Thymus (tissue), 11 donors: ENCODE data around the gene TSPOAP1. TPM values are rescaled to one million over a fixed set of nuclear protein-coding genes. Genes with fewer than 3 reads are reported as not detected.

ENCODE experiments used
- DNase-seq, 9 donors: peaks; one replicate each; pipeline ENCODE4 v3.0.0-alpha.2; 2013; ENCODE audit warnings: low spot score in 9 of 9, low read depth in 6 of 9, missing footprints in 1 of 9
- H3K27ac ChIP-seq, 2 donors: one replicate each; pipeline ENCODE4 v1.5.1; 2013; ENCODE audit warnings: control low read depth in 1 of 2, low read depth in 1 of 2, low read length in 1 of 2, mild to moderate bottlenecking in 1 of 2, moderate library complexity in 1 of 2
- H3K27me3 ChIP-seq, 2 donors: one replicate each; pipeline ENCODE4 v1.5.1; 2013; ENCODE audit warnings: low read length in 1 of 2; ENCODE audit not compliant: control insufficient read depth in 2 of 2, insufficient read depth in 1 of 2
- H3K36me3 ChIP-seq, 2 donors: one replicate each; pipeline ENCODE4 v1.5.1; 2013; ENCODE audit warnings: low read length in 1 of 2, mild to moderate bottlenecking in 1 of 2, moderate library complexity in 1 of 2; ENCODE audit not compliant: control insufficient read depth in 2 of 2, insufficient read depth in 2 of 2
- H3K4me1 ChIP-seq, 2 donors: one replicate each; pipeline ENCODE4 v1.5.1; 2013; ENCODE audit warnings: low read length in 2 of 2; ENCODE audit not compliant: control insufficient read depth in 2 of 2, insufficient read depth in 2 of 2
- H3K4me3 ChIP-seq, 2 donors: one replicate each; pipeline ENCODE4 v1.5.1; 2013; ENCODE audit warnings: low read length in 2 of 2, control low read depth in 1 of 2, mild to moderate bottlenecking in 1 of 2
- H3K9me3 ChIP-seq, 2 donors: one replicate each; pipeline ENCODE4 v1.5.1; 2013; ENCODE audit warnings: low read length in 1 of 2, mild to moderate bottlenecking in 1 of 2; ENCODE audit not compliant: control insufficient read depth in 2 of 2, insufficient read depth in 1 of 2
- WGBS: extraction: QIAGEN DNeasy Blood & Tissue Kit; methylation state at CpG from one replicate; pipeline ENCODE4 v1.1.7; 2013; 5-methylcytosine and 5-hydroxymethylcytosine counted together
- polyA plus RNA-seq: library from polyadenylated mRNA; stranded (reverse); fragments of 200-250 nt; gene quantifications from one replicate; pipeline ENCODE4 v1.2.3, GENCODE V29; 2013
- total RNA-seq: library from RNA; stranded (reverse); fragments of 120-200 nt; gene quantifications from one replicate; pipeline ENCODE4 v1.2.4, GENCODE V29; 2013
- donor health status: healthy.

TSPOAP1 gene
- total and polyA plus RNA-seq, 2 donors = 12.1 to 45.2 TPM

DNA sequence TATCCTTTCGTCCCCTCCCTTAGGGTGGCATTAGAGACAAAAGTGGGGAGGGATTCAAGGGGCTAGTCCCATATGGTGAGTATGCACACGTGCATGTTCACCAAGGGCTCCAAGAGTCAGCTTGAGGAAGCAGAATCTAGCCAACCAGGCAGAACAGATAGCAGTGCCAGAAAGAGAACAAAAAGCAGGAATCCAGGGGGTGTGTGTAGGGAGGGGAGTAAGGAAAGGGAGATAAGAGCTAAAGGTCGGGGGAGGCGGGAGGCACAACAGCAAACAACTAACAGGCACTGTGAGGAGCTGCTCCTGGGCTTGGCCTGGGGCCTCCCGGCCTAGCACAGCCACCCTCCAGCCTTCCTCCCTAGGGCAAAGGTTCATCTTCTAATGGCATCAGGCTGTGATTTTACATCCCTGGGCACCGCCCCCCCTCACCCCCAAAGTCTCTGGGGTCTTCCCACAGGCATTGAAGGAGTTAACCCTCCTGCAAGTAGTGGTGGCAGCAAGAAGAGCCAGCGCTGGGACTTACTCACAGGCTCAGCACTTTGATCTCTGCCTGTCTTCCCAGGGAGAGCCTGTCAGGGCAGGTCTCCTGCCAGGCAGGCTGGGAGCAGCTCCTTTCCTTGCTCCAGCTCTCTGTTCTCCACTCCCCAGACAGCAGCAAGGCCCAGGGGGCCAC lies 35.8 kb upstream of the TSPOAP1 start:
- H3K36me3 ChIP-seq = peaks cover 0 to 3% of the 10 kb centered on the region in 2 donors
- DNase-seq = no peak
- no peak overlapping the region for H3K4me3 ChIP-seq
- no peak overlapping the region for H3K27ac ChIP-seq
- H3K9me3 ChIP-seq = no peaks in the 10 kb centered on the region
- peaks cover 11 to 40% of the 10 kb centered on the region in 2 donors for H3K4me1 ChIP-seq
- WGBS = 91% methylated on average over 7 of the region's 7 CpGs
- no peaks in the 10 kb centered on the region for H3K27me3 ChIP-seq

DNA sequence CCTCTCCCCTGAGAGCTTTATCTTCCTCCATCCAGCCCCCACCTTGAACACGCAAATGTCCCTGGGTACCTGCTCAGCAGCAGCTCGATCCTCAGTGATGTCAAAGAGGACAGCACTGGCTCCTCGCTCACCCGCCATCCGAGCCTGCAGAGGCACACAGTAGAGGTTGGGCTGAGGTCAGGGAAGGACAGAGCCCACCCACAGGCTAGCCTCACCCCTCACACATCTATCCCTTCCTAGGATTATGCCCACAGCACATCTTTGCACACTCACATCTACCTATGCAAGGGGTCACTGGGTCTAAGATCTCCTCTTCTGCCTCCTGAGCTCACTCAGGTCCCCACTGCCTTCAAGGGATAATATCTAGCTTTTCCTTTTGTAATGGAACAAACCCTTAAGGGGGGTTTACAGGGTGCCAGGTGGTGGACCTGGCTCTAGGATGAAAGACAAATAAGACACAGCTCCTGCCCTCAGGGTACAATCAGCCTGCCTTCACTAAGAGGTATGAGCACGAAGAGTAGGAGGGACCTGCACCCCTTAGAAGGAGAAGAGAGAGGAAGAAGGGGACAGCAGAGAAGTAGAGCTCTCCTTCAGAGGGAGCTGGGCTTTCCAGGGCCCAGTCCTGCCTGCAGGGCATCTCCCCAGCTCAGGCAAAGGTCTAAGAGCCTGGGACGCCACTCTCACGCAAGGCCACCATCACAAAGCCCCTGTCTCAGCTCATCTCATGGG lies 35.0 kb upstream of the TSPOAP1 start:
- peaks cover 11 to 32% of the 10 kb centered on the region in 2 donors for H3K4me1 ChIP-seq
- WGBS = 98% methylated on average over 8 of the region's 8 CpGs
- no peaks in the 10 kb centered on the region for H3K9me3 ChIP-seq
- no peak overlapping the region for H3K27ac ChIP-seq
- DNase-seq = no peak
- H3K36me3 ChIP-seq = peaks cover 0 to 3% of the 10 kb centered on the region in 2 donors
- H3K27me3 ChIP-seq = no peaks in the 10 kb centered on the region
- no peak overlapping the region for H3K4me3 ChIP-seq

DNA sequence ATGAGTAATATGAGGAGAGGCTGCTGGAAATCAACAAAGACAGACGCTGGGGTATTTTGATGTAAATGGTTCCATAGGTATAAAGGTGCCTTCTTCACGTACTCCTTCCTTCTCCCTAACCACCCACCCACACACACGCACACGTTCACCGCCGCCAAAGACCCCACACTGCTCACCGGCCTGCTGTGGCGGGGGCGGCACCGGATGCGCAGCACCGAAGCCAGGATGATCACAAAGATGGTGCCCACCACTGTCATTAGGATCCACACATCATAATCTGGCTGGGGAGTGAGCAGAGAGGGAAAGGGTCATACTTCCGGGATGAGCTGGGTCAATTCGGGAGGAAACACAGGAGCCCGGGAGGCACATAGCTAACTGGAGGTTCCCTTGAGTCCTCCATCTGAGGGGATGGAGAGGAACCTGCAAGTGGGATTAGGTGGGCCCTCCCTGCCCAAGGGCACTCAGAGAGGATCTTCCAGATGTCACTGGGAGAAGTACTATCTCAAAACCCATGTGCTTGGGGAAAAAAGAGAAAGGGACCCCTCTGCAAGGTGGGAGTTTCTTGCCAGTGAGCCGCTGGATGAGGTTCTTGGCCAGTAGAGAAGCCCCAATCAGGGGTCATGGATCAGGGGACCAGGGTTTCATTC lies 33.9 kb upstream of the TSPOAP1 start:
- no peak for DNase-seq
- 98% methylated on average over 16 of the region's 16 CpGs for WGBS

DNA sequence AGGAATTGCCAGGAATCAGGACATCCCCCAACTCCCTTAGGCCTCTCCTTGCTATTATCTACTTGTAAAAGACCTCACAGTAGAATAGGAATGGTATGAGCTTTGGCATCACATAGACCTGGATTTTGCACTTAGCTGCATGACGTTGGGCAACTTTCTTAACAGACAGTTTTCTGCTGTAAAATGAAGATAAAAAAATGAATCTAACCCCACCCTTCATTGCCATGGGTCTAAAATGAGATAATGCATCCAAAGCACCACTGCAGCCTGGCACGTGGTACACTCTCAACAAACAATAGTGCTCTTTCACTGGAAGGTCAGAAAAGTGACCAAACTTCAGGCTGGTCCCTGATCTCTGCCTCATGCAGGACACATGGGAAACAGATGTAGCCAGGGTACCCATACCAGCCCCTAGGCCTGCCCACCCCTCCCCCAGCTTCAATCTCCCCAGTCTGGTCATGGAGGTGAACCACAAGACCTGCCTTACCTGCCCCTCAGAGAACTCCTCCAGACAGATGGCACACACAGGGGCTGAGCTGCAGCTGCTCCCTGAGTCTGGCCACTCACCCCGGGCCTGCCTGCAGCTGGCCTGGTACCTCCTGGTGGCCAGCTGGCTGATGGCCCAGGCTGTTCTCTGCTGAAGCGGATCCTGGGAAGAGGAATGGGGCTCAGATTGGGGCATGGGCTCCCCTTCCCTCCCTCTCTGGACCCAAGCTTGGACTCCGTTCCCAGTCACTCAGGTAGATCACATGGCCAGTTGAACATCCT lies 31.9 kb upstream of the TSPOAP1 start:
- H3K27ac ChIP-seq = no peak overlapping the region
- H3K4me3 ChIP-seq = no peak overlapping the region
- 96% methylated on average over 5 of the region's 5 CpGs for WGBS
- DNase-seq = no peak
- no peaks in the 10 kb centered on the region for H3K9me3 ChIP-seq
- H3K4me1 ChIP-seq = peaks cover under 1 to 19% of the 10 kb centered on the region in 2 donors
- H3K36me3 ChIP-seq = peaks cover 3 to 9% of the 10 kb centered on the region in 2 donors
- no peaks in the 10 kb centered on the region for H3K27me3 ChIP-seq

More for the DNA sequence above, 33.9 kb upstream of the TSPOAP1 start:
- H3K4me3 ChIP-seq = no peak overlapping the region
- H3K4me1 ChIP-seq = peaks cover 11 to 32% of the 10 kb centered on the region in 2 donors
- no peaks in the 10 kb centered on the region for H3K9me3 ChIP-seq
- no peak overlapping the region for H3K27ac ChIP-seq
- H3K27me3 ChIP-seq = no peaks in the 10 kb centered on the region
- peaks cover 0 to 8% of the 10 kb centered on the region in 2 donors for H3K36me3 ChIP-seq

DNA sequence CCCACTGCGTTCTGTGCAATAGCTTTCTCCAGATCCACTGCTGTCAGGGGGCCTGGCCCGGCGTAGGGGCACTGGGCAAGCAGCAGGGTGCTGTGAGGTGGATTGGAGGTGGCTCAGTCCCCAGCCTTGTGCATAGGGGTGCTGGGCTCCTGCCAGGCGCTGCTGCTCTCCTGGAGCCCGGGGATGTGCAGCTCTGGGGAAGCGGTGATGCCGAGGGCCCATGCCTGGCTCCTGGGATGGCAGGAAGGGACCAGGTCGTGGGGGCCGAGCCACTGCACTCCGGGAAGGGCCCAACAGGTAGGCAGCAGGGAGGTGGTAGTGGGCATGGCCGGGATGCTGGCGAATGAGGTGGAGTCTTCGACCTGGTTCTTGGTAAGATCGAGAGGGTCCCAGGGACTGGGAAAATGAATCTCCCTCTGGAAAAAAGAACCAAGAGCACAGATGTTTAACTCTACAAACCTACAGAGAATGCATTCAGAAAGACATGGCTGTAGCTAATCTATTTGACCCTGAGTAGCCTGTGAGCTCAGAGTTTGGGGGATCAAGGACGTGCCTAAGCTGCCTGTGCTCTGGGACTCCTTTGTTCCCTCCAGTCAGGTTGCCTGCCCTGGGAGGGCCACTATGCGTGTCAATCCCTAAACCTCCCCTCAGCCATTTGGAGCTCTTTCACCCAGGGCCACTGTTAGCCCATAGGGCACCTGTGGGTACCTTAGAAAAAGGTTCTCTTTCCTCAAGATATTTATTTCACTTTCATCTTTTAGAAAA lies 30.0 kb upstream of the TSPOAP1 start:
- H3K36me3 ChIP-seq = peaks cover 7 to 9% of the 10 kb centered on the region in 2 donors
- no peak overlapping the region for H3K4me3 ChIP-seq
- no peak for DNase-seq

DNA sequence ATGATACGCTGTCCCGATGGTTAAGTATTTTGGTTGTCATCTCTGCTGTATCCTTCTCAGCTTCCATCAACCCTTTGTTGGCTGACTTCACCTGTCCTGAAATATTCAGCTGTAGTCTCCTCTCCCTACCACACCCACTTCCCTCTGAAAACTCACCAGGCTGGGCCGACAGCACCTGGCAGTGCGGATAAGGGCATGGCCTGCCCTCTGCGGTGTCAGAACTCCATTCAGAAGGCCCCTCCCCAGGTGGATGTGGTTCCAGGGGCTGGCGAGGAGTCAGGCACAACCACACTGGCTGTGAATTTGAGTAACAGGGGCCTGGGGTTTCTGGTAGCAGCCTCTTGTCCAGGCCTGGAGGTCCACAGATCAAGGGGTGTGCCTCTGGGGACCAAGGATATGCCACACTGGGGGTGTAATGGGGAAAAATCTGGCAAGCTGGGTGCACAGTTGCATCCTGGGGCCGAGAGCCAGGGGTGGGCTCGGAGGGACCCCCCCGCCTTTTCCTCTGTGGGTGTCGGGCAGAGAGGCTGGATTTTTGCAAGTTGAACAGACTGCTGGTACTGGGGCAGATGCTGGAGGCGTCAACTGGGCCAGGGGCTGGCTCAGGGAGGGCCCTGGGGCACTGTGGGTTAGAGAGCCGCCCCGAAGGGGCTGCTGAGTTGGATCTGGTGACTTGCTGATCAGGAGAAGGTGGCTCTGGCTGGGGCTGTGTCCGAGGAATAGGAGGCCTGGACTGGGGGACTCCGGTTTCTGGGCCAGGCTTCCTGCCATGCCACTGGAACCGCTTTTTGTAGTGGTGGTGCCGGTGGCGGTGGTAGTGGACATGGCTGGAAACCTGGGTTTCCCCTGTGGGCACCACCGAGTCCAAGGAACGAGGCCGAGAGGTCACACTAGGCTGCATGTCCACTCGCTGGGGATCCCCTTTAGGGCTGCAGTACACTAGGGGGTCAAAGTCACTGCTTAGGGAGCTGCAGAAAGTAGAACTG lies 29.0 kb upstream of the TSPOAP1 start:
- H3K27me3 ChIP-seq = no peaks in the 10 kb centered on the region
- WGBS = 98% methylated on average over 22 of the region's 22 CpGs
- peaks cover 7 to 9% of the 10 kb centered on the region in 2 donors for H3K36me3 ChIP-seq
- H3K4me1 ChIP-seq = peaks cover 10 to 23% of the 10 kb centered on the region in 2 donors
- H3K4me3 ChIP-seq = no peak overlapping the region
- no peak for DNase-seq
- no peak overlapping the region for H3K27ac ChIP-seq
- no peaks in the 10 kb centered on the region for H3K9me3 ChIP-seq

More for the DNA sequence above, 30.0 kb upstream of the TSPOAP1 start:
- over 99% methylated on average over 16 of the region's 16 CpGs for WGBS
- peaks cover 2 to 16% of the 10 kb centered on the region in 2 donors for H3K4me1 ChIP-seq
- H3K27ac ChIP-seq = no peak overlapping the region
- H3K27me3 ChIP-seq = no peaks in the 10 kb centered on the region
- no peaks in the 10 kb centered on the region for H3K9me3 ChIP-seq

DNA sequence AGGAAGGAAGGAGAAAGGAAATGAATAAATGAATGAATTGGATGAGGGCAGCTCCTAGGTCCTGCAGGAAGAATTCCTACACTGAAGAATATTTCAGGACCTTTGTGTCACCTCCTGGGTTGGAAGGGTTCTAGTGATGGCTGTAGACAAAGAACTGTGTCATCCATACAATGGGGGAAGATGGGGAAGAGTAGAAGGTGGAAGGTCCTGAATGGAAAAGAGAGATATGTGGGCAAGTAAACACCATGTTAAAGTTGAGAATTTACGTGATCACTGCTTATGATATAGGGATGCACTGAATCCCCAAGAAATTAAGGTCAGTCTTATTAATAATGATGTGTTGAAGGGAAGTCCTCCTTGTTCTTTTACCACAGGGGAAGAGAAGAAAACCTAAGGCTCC lies 27.6 kb upstream of the TSPOAP1 start:
- Histone ChIP-seq H3K36me3 (peaks cover 7 to 9% of the 10 kb centered on the region in 2 donors), H3K9me3 (no peaks in the 10 kb centered on the region), H3K27me3 (no peaks in the 10 kb centered on the region), H3K4me1 (peaks cover 12 to 25% of the 10 kb centered on the region in 2 donors), H3K4me3 (no peak overlapping the region), H3K27ac (no peak overlapping the region)
- WGBS = 100% methylated on average over 1 of the region's 1 CpG
- no peak for DNase-seq
